WTC11 (cell line): ENCODE results near the gene TSHZ1. TPM values are rescaled to one million over a fixed set of nuclear protein-coding genes. Genes with fewer than 3 reads are reported as not detected.

ENCODE experiments used
- ATAC-seq: fragments of 200-7000 bp; cut with Tn5 transposase; 2 replicates; pipeline ENCODE4 v1.10.0; 2021; ENCODE audit warnings: mild to moderate bottlenecking, moderate library complexity
- CTCF ChIA-PET: fragments of 300-600 bp; sonication (Branson Sonifier 250); formaldehyde crosslinking; loops from one replicate; lab custom pipeline; 2021; ENCODE audit warnings: antibody characterized with exemption; lab: Charles Lee
- POLR2A ChIA-PET: fragments of 350-600 bp; sonication (Branson Sonifier 250); formaldehyde crosslinking; loops from one replicate; lab custom pipeline; 2021; ENCODE audit warnings: antibody characterized with exemption; lab: Charles Lee
- DNase-seq: peaks from one replicate; pipeline ENCODE4 v3.0.0; 2021; ENCODE audit warnings: low spot score
- H3K27ac Mint-ChIP-seq: 2 replicates; pipeline ENCODE4 v1.8.0; 2021; ENCODE audit warnings: mixed read lengths
- H3K27me3 Mint-ChIP-seq: 2 replicates; pipeline ENCODE4 v1.8.0; 2021; ENCODE audit warnings: low read depth, mild to moderate bottlenecking, moderate library complexity, mixed read lengths
- H3K36me3 Mint-ChIP-seq: 2 replicates; pipeline ENCODE4 v1.8.0; 2021; ENCODE audit warnings: mixed read lengths
- H3K4me1 Mint-ChIP-seq: 2 replicates; pipeline ENCODE4 v1.8.0; 2022; ENCODE audit warnings: mixed read lengths
- H3K4me3 Mint-ChIP-seq: 2 replicates; pipeline ENCODE4 v1.8.0; 2021; ENCODE audit warnings: mild to moderate bottlenecking, moderate library complexity, mixed read lengths
- H3K9me3 Mint-ChIP-seq: 2 replicates; pipeline ENCODE4 v1.8.0; 2021; ENCODE audit warnings: mixed read lengths
- ATF2 ChIP-seq: sonication (generic); formaldehyde crosslinking; IDR thresholded peaks from 2 replicates; pipeline ENCODE4 v1.8.1; 2022; ENCODE audit warnings: low read depth, missing genetic modification reagents, borderline replicate concordance
- CREB1 ChIP-seq: sonication (generic); formaldehyde crosslinking; IDR thresholded peaks from 2 replicates; pipeline ENCODE4 v1.8.0; 2023; ENCODE audit warnings: mild to moderate bottlenecking, missing genetic modification reagents
- CTCF ChIP-seq: fragments of 200-600 bp; IDR thresholded peaks from 2 replicates; pipeline ENCODE4 v1.8.0; 2022; ENCODE audit warnings: antibody characterized with exemption
- ERG ChIP-seq: fragments of 250-450 bp; sonication (Bioruptor Pico); IDR thresholded peaks from 2 replicates; pipeline ENCODE4 v1.8.0; 2021; ENCODE audit warnings: mild to moderate bottlenecking
- ESRRA ChIP-seq: sonication (generic); formaldehyde crosslinking; IDR thresholded peaks from 2 replicates; pipeline ENCODE4 v1.8.1; 2022; ENCODE audit warnings: mild to moderate bottlenecking, missing genetic modification reagents, borderline replicate concordance
- ETV6 ChIP-seq: sonication (generic); formaldehyde crosslinking; IDR thresholded peaks from 2 replicates; pipeline ENCODE4 v1.8.1; 2022; ENCODE audit warnings: mild to moderate bottlenecking, missing genetic modification reagents
- HMGA2 ChIP-seq: fragments of 250-450 bp; sonication (Bioruptor Pico); IDR thresholded peaks from 2 replicates; pipeline ENCODE4 v1.4.0; 2021; ENCODE audit warnings: mild to moderate bottlenecking, moderate library complexity
- IRF1 ChIP-seq: sonication (generic); formaldehyde crosslinking; IDR thresholded peaks from 2 replicates; pipeline ENCODE4 v1.8.0; 2023; ENCODE audit warnings: missing genetic modification reagents
- MXD4 ChIP-seq: fragments of 250-450 bp; sonication (Bioruptor Pico); IDR thresholded peaks from 2 replicates; pipeline ENCODE4 v1.8.0; 2021; ENCODE audit warnings: mild to moderate bottlenecking, moderate library complexity, borderline replicate concordance
- NFATC4 ChIP-seq: fragments of 250-450 bp; sonication (Bioruptor Pico); IDR thresholded peaks from 2 replicates; pipeline ENCODE4 v1.9.0; 2021; ENCODE audit warnings: mild to moderate bottlenecking
- NFE2L1 ChIP-seq: sonication (generic); formaldehyde crosslinking; IDR thresholded peaks from 2 replicates; pipeline ENCODE4 v1.8.1; 2023; ENCODE audit warnings: missing genetic modification reagents
- NR3C1 ChIP-seq: sonication (generic); formaldehyde crosslinking; conservative IDR thresholded peaks from 2 replicates; pipeline ENCODE4 v1.8.1; 2023; ENCODE audit warnings: low read depth, mild to moderate bottlenecking, missing genetic modification reagents
- SMAD4 ChIP-seq: sonication (generic); formaldehyde crosslinking; IDR thresholded peaks from 2 replicates; pipeline ENCODE4 v1.8.0; 2022; ENCODE audit warnings: mild to moderate bottlenecking, missing genetic modification reagents
- total RNA-seq: library from RNA; stranded (reverse); gene quantifications from 3 replicates; pipeline ENCODE4 v1.2.3, GENCODE V29; 2021
- TF ChIP-seq, protein P1 (sequence below): sonication (generic); formaldehyde crosslinking; IDR thresholded peaks from 2 replicates; pipeline ENCODE4 v1.8.1; 2023; ENCODE audit warnings: mild to moderate bottlenecking, missing genetic modification reagents, borderline replicate concordance
- TF ChIP-seq, protein P2 (sequence below): fragments of 250-450 bp; sonication (Bioruptor Pico); IDR thresholded peaks from 2 replicates; pipeline ENCODE4 v1.9.0; 2021; ENCODE audit warnings: mild to moderate bottlenecking
- TF ChIP-seq, protein P3 (sequence below): sonication (generic); formaldehyde crosslinking; IDR thresholded peaks from 2 replicates; pipeline ENCODE4 v1.8.0; 2022; ENCODE audit warnings: mild to moderate bottlenecking, missing genetic modification reagents
- TF ChIP-seq, protein P4 (sequence below): sonication (generic); formaldehyde crosslinking; IDR thresholded peaks from 2 replicates; pipeline ENCODE4 v1.8.0; 2022; ENCODE audit warnings: mild to moderate bottlenecking, missing genetic modification reagents
- TF ChIP-seq, protein P5 (sequence below): sonication (generic); formaldehyde crosslinking; conservative IDR thresholded peaks from 2 replicates; pipeline ENCODE4 v1.8.1; 2022; ENCODE audit warnings: mild to moderate bottlenecking, missing genetic modification reagents
- TF ChIP-seq, protein P6 (sequence below): fragments of 250-450 bp; sonication (Bioruptor Pico); conservative IDR thresholded peaks from 2 replicates; pipeline ENCODE4 v1.9.0; 2021; ENCODE audit warnings: mild to moderate bottlenecking

Gene TSHZ1
- total RNA-seq, 1 experiment from 2014 or later, result 2.9 TPM

DNA sequence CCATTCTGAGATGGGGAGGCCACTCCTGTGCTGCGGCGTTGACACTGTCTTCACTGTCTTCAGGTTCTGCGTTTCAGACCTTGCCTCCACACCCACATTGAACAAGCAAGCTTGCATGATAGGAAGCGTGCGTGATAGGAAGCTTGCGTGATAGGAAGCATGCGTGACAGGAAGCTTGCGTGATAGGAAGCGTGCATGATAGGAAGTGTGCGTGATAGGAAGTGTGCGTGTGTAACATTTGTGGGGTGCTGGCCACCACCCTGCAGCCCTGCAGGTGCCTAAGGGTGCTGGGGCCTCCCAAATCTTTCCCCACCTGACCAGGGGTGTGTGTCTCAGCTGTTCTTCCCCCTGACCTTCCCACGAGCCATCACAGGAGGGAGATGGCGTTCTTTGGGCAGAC, 25.3 kb downstream of the TSHZ1 start (continued):
- TF ChIP-seq, protein P1, sequence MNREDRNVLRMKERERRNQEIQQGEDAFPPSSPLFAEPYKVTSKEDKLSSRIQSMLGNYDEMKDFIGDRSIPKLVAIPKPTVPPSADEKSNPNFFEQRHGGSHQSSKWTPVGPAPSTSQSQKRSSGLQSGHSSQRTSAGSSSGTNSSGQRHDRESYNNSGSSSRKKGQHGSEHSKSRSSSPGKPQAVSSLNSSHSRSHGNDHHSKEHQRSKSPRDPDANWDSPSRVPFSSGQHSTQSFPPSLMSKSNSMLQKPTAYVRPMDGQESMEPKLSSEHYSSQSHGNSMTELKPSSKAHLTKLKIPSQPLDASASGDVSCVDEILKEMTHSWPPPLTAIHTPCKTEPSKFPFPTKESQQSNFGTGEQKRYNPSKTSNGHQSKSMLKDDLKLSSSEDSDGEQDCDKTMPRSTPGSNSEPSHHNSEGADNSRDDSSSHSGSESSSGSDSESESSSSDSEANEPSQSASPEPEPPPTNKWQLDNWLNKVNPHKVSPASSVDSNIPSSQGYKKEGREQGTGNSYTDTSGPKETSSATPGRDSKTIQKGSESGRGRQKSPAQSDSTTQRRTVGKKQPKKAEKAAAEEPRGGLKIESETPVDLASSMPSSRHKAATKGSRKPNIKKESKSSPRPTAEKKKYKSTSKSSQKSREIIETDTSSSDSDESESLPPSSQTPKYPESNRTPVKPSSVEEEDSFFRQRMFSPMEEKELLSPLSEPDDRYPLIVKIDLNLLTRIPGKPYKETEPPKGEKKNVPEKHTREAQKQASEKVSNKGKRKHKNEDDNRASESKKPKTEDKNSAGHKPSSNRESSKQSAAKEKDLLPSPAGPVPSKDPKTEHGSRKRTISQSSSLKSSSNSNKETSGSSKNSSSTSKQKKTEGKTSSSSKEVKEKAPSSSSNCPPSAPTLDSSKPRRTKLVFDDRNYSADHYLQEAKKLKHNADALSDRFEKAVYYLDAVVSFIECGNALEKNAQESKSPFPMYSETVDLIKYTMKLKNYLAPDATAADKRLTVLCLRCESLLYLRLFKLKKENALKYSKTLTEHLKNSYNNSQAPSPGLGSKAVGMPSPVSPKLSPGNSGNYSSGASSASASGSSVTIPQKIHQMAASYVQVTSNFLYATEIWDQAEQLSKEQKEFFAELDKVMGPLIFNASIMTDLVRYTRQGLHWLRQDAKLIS (CRISPR knock-in tag), result no peak
- TF ChIP-seq SMAD4 (CRISPR knock-in tag) (no peak), ESRRA (CRISPR knock-in tag) (no peak), ERG (CRISPR knock-in tag) (no peak), CREB1 (CRISPR knock-in tag) (no peak), NFATC4 (CRISPR knock-in tag) (no peak), ATF2 (CRISPR knock-in tag) (no peak), CTCF (no peak), NFE2L1 (CRISPR knock-in tag) (no peak), ETV6 (CRISPR knock-in tag) (no peak), HMGA2 (no peak)
- TF ChIP-seq, protein P2, sequence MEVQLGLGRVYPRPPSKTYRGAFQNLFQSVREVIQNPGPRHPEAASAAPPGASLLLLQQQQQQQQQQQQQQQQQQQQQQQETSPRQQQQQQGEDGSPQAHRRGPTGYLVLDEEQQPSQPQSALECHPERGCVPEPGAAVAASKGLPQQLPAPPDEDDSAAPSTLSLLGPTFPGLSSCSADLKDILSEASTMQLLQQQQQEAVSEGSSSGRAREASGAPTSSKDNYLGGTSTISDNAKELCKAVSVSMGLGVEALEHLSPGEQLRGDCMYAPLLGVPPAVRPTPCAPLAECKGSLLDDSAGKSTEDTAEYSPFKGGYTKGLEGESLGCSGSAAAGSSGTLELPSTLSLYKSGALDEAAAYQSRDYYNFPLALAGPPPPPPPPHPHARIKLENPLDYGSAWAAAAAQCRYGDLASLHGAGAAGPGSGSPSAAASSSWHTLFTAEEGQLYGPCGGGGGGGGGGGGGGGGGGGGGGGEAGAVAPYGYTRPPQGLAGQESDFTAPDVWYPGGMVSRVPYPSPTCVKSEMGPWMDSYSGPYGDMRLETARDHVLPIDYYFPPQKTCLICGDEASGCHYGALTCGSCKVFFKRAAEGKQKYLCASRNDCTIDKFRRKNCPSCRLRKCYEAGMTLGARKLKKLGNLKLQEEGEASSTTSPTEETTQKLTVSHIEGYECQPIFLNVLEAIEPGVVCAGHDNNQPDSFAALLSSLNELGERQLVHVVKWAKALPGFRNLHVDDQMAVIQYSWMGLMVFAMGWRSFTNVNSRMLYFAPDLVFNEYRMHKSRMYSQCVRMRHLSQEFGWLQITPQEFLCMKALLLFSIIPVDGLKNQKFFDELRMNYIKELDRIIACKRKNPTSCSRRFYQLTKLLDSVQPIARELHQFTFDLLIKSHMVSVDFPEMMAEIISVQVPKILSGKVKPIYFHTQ, result no peak
- TF ChIP-seq, protein P3, sequence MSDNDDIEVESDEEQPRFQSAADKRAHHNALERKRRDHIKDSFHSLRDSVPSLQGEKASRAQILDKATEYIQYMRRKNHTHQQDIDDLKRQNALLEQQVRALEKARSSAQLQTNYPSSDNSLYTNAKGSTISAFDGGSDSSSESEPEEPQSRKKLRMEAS (CRISPR knock-in tag), result no peak

GRCh38 chr18:75238100-75238499, 27.5 kb downstream of the TSHZ1 start:
- ATAC-seq (no peak), DNase-seq (no peak)
- no peaks in the 10 kb centered on the region for H3K4me1 Mint-ChIP-seq
- POLR2A ChIA-PET, result interaction anchor here (0.8 kb wide), 1 partner anchor 357 kb away, joined by 3 read pairs; no protein-coding TSS in a partner anchor
- H3K27ac Mint-ChIP-seq, result no peak overlapping the region
- H3K4me3 Mint-ChIP-seq, result no peak overlapping the region
- no peaks in the 10 kb centered on the region; the same call in 1 of the 2 replicates for H3K27me3 Mint-ChIP-seq
- H3K36me3 Mint-ChIP-seq, result 0 out of 2 replicates have a peak, but pooled peaks cover 4% of the 10 kb centered on the region
- CTCF ChIA-PET, result no interaction called here
- H3K9me3 Mint-ChIP-seq, result peaks cover 24% of the 10 kb centered on the region
- TF ChIP-seq, protein P4, sequence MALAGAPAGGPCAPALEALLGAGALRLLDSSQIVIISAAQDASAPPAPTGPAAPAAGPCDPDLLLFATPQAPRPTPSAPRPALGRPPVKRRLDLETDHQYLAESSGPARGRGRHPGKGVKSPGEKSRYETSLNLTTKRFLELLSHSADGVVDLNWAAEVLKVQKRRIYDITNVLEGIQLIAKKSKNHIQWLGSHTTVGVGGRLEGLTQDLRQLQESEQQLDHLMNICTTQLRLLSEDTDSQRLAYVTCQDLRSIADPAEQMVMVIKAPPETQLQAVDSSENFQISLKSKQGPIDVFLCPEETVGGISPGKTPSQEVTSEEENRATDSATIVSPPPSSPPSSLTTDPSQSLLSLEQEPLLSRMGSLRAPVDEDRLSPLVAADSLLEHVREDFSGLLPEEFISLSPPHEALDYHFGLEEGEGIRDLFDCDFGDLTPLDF (CRISPR knock-in tag), result no peak
- TF ChIP-seq, protein P5, sequence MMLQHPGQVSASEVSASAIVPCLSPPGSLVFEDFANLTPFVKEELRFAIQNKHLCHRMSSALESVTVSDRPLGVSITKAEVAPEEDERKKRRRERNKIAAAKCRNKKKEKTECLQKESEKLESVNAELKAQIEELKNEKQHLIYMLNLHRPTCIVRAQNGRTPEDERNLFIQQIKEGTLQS, result no peak
- TF ChIP-seq IRF1 (CRISPR knock-in tag) (no peak), NFE2L1 (CRISPR knock-in tag) (no peak), MXD4 (CRISPR knock-in tag) (no peak), NR3C1 (CRISPR knock-in tag) (no peak)
- TF ChIP-seq, protein P6, sequence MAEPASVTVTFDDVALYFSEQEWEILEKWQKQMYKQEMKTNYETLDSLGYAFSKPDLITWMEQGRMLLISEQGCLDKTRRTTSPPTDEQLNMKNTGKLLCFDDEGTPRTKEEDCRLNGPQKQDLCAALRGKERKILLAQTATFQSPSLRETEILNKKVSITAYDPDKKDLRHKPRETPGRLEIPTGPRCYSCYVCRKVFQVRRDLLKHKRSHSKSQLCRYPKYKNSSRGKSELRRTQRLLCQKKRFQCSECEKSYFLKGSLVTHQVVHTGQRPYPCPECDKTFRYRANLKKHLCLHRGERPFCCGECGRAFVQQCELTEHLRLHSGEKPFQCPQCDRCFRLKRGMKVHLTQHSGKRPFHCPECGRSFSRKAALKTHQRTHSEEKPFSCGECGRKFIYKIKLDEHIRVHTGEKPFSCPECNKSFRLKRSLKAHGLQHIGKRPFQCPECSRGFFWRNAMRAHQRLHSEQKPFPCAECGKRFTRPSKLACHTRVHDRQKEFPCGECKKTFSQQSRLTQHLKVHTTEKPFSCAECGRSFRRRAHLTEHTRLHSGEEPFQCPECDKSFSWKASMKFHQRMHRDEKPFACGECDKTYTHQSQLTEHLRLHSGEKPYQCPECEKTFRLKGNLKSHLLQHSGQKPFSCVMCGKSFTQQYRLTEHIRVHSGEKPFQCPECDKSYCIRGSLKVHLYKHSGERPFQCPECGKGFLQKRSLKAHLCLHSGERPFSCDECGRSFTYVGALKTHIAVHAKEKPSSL (CRISPR knock-in tag), result no peak
